Stomach (tissue), 9 donors: ENCODE measurements around the gene COL1A1. TPM values are rescaled to one million over a fixed set of nuclear protein-coding genes. Genes with fewer than 3 reads are reported as not detected.

Source experiments
- DNase-seq, 2 donors: peaks; one replicate each; pipeline versions ENCODE4 v3.0.0 to v3.0.0-alpha.2; 2013 to 2019
- H3K27ac ChIP-seq, 5 donors: fragments of 200-600 bp in 4 of 5; sonication (generic) in 4 of 5; one replicate each; pipeline ENCODE4 v1.5.1; 2013 to 2019; ENCODE audit warnings: mild to moderate bottlenecking in 1 of 5, moderate library complexity in 1 of 5
- H3K27me3 ChIP-seq, 3 donors: fragments of 200-600 bp; sonication (generic); one replicate each; pipeline ENCODE4 v1.5.1; 2017 to 2019; ENCODE audit warnings: mixed run types in 1 of 3
- H3K36me3 ChIP-seq, 4 donors: fragments of 200-600 bp; sonication (generic); 1 replicate in 3 of 4; 2 replicates in 1 of 4; pipeline ENCODE4 v1.5.1; 2016 to 2019
- H3K4me1 ChIP-seq, 4 donors: fragments of 200-600 bp; sonication (generic); one replicate each; pipeline ENCODE4 v1.5.1; 2016 to 2019
- H3K4me3 ChIP-seq, 4 donors: fragments of 200-600 bp; sonication (generic) in 3 of 4; one replicate each; pipeline ENCODE4 v1.5.1; 2016 to 2019; ENCODE audit warnings: mild to moderate bottlenecking in 1 of 4
- H3K9me3 ChIP-seq, 4 donors: fragments of 200-600 bp; sonication (generic); one replicate each; pipeline ENCODE4 v1.5.1; 2016 to 2019
- CTCF ChIP-seq, 7 experiments: fragments of 450-650 bp in 4 of 7; fragments of 200-600 bp in 3 of 7; sonication (generic) in 3 of 7; IDR thresholded peaks; one replicate each; pipeline ENCODE4 v1.5.1; 2016 to 2019; ENCODE audit warnings: antibody characterized with exemption in 7 of 7, control low read depth in 2 of 7, mild to moderate bottlenecking in 1 of 7
- EP300 ChIP-seq: sonication (generic); formaldehyde crosslinking; IDR thresholded peaks from one replicate; pipeline ENCODE4 v1.6.1; 2017; ENCODE audit warnings: antibody characterized with exemption
- POLR2A ChIP-seq, 4 donors: fragments of 450-650 bp; IDR thresholded peaks; one replicate each; pipeline ENCODE4 v1.6.1; 2016; ENCODE audit warnings: antibody characterized with exemption in 4 of 4, control low read depth in 2 of 4, mild to moderate bottlenecking in 1 of 4, moderate library complexity in 1 of 4
- POLR2AphosphoS5 ChIP-seq, 3 donors: sonication (generic); formaldehyde crosslinking; IDR thresholded peaks; one replicate each; pipeline ENCODE4 v1.6.1; 2016; ENCODE audit warnings: antibody characterized with exemption in 3 of 3
- WGBS, 5 donors: extraction: QIAGEN DNeasy Blood & Tissue Kit in 3 of 5; methylation state at CpG; one replicate each; pipeline versions ENCODE4 v1.1.5 to v1.1.7; 2013 to 2018; 5-methylcytosine and 5-hydroxymethylcytosine counted together
- intact Hi-C: fragments of 100-400 bp; cut with DNase I; formaldehyde crosslinking; loops from one replicate; pipeline ENCODE4 v1.15.1; 2023; ENCODE audit warnings: low total_unique reads
- polyA plus RNA-seq, 3 donors: library from polyadenylated mRNA; stranded (reverse); fragments of 200-250 nt; gene quantifications; one replicate each; pipeline ENCODE4 v1.2.3, GENCODE V29; 2013
- total RNA-seq, 5 donors: library from RNA; depleted of rRNA; stranded (reverse); fragments of >200 nt; gene quantifications; one replicate each; pipeline versions ENCODE4 v1.1.0 to v1.2.3, GENCODE V29; 2014 to 2016
- donor health status: healthy with polysubstance abuse.
- donor health status: Bipolar disorder and iron deficiency.
- donor health status: healthy.

Gene COL1A1
- total and polyA plus RNA-seq, 8 donors: 17.9 to 1,931 (median 142) TPM

GRCh38 chr17:50234581-50234980 is 33.1 kb upstream of the COL1A1 start:
- TF ChIP-seq CTCF (IDR thresholded peaks at IDR 0.05) (no peak), EP300 (no peak), POLR2A (IDR thresholded peaks at IDR 0.05) (no peak), POLR2AphosphoS5 (IDR thresholded peaks at IDR 0.05) (no peak)
- Histone ChIP-seq H3K4me1 (peaks cover 4 to 15% (median 9%) of the 10 kb centered on the region in 4 donors), H3K27ac (no peak overlapping the region), H3K36me3 (no peaks in the 10 kb centered on the region), H3K9me3 (peaks cover 0 to 10% (median 2%) of the 10 kb centered on the region in 4 donors), H3K27me3 (no peaks in the 10 kb centered on the region), H3K4me3 (no peak overlapping the region)
- intact Hi-C loops: no loop called here
- no peak for DNase-seq

GRCh38 chr17:50225701-50226240 is 24.3 kb upstream of the COL1A1 start:
- Histone ChIP-seq H3K27me3 (no peaks in the 10 kb centered on the region), H3K9me3 (peaks cover 0 to 6% (median 0%) of the 10 kb centered on the region in 4 donors), H3K36me3 (no peaks in the 10 kb centered on the region), H3K4me3 (no peak overlapping the region), H3K4me1 (peaks cover 0 to 24% (median 12%) of the 10 kb centered on the region in 4 donors), H3K27ac (no peak overlapping the region)
- TF ChIP-seq CTCF (IDR thresholded peaks at IDR 0.05) (no peak), POLR2AphosphoS5 (IDR thresholded peaks at IDR 0.05) (no peak)
- WGBS, 5 donors: 77 to 98% (median 84%) methylated on average over 3 of the region's 3 CpGs
- intact Hi-C loops: no loop called here
- no peak for DNase-seq

- Histone ChIP-seq H3K27ac (peak overlapping the region in 3 of 5 donors; percentile 43 to 93 (median 74)), H3K4me1 (peaks cover 0 to 50% (median 25%) of the 10 kb centered on the region in 4 donors), H3K4me3 (no peak overlapping the region), H3K9me3 (peaks cover 0 to 6% (median 0%) of the 10 kb centered on the region in 4 donors), H3K27me3 (no peaks in the 10 kb centered on the region), H3K36me3 (no peaks in the 10 kb centered on the region)
- DNase-seq: peak in 1 of 2 donors; percentile 12
- intact Hi-C loops: no loop called here
- WGBS, 5 donors: 84 to 92% (median 90%) methylated on average over 6 of the region's 6 CpGs
- TF ChIP-seq POLR2AphosphoS5 (IDR thresholded peaks at IDR 0.05) (no peak), EP300 (no peak), CTCF (IDR thresholded peaks at IDR 0.05) (no peak), POLR2A (IDR thresholded peaks at IDR 0.05) (no peak)
Observed at GRCh38 chr17:50222922-50223321, 21.5 kb upstream of the COL1A1 start.

GRCh38 chr17:50221864-50222545 is 20.6 kb upstream of the COL1A1 start:
- peaks cover 0 to 6% (median 0%) of the 10 kb centered on the region in 4 donors for H3K9me3 ChIP-seq
- peak overlapping the region in 4 of 5 donors; percentile 43 to 93 (median 70) for H3K27ac ChIP-seq
- peak in 1 of 2 donors; percentile 68 for DNase-seq
- H3K27me3 ChIP-seq: no peaks in the 10 kb centered on the region
- intact Hi-C loops: no loop called here
- peaks cover 0 to 59% (median 29%) of the 10 kb centered on the region in 4 donors for H3K4me1 ChIP-seq
- no peak overlapping the region for H3K4me3 ChIP-seq
- TF ChIP-seq CTCF (IDR thresholded peaks at IDR 0.05): no peak
- no peak for TF ChIP-seq POLR2A (IDR thresholded peaks at IDR 0.05)
- peak in 1 of 3 donors; percentile 22 for TF ChIP-seq POLR2AphosphoS5 (IDR thresholded peaks at IDR 0.05)
- 63 to 83% (median 76%) methylated on average over 8 of the region's 8 CpGs for WGBS, 5 donors
- H3K36me3 ChIP-seq: no peaks in the 10 kb centered on the region
